WTC11 (cell line): Measurements from ENCODE around the gene PSMC4. TPM values are rescaled to one million over a fixed set of nuclear protein-coding genes. Genes with fewer than 3 reads are reported as not detected.

Experiments
- ATAC-seq: fragments of 200-7000 bp; cut with Tn5 transposase; 2 replicates; pipeline ENCODE4 v1.10.0; 2021; ENCODE audit warnings: mild to moderate bottlenecking, moderate library complexity
- CTCF ChIA-PET: fragments of 300-600 bp; sonication (Branson Sonifier 250); formaldehyde crosslinking; loops from one replicate; lab custom pipeline; 2021; ENCODE audit warnings: antibody characterized with exemption; lab: Charles Lee
- POLR2A ChIA-PET: fragments of 350-600 bp; sonication (Branson Sonifier 250); formaldehyde crosslinking; loops from one replicate; lab custom pipeline; 2021; ENCODE audit warnings: antibody characterized with exemption; lab: Charles Lee
- DNase-seq: peaks from one replicate; pipeline ENCODE4 v3.0.0; 2021; ENCODE audit warnings: low spot score
- H3K27ac Mint-ChIP-seq: 2 replicates; pipeline ENCODE4 v1.8.0; 2021; ENCODE audit warnings: mixed read lengths
- H3K27me3 Mint-ChIP-seq: 2 replicates; pipeline ENCODE4 v1.8.0; 2021; ENCODE audit warnings: low read depth, mild to moderate bottlenecking, moderate library complexity, mixed read lengths
- H3K36me3 Mint-ChIP-seq: 2 replicates; pipeline ENCODE4 v1.8.0; 2021; ENCODE audit warnings: mixed read lengths
- H3K4me1 Mint-ChIP-seq: 2 replicates; pipeline ENCODE4 v1.8.0; 2022; ENCODE audit warnings: mixed read lengths
- H3K4me3 Mint-ChIP-seq: 2 replicates; pipeline ENCODE4 v1.8.0; 2021; ENCODE audit warnings: mild to moderate bottlenecking, moderate library complexity, mixed read lengths
- H3K9me3 Mint-ChIP-seq: 2 replicates; pipeline ENCODE4 v1.8.0; 2021; ENCODE audit warnings: mixed read lengths
- E2F4 ChIP-seq: sonication (generic); formaldehyde crosslinking; IDR thresholded peaks from 2 replicates; pipeline ENCODE4 v1.8.1; 2022; ENCODE audit warnings: low read depth, mild to moderate bottlenecking, moderate library complexity, missing genetic modification reagents, borderline replicate concordance
- ELF4 ChIP-seq: sonication (generic); formaldehyde crosslinking; IDR thresholded peaks from 2 replicates; pipeline ENCODE4 v1.8.1; 2022; ENCODE audit warnings: low read depth, mild to moderate bottlenecking, moderate library complexity, missing genetic modification reagents
- ESRRA ChIP-seq: sonication (generic); formaldehyde crosslinking; IDR thresholded peaks from 2 replicates; pipeline ENCODE4 v1.8.1; 2022; ENCODE audit warnings: mild to moderate bottlenecking, missing genetic modification reagents, borderline replicate concordance
- ETV6 ChIP-seq: sonication (generic); formaldehyde crosslinking; IDR thresholded peaks from 2 replicates; pipeline ENCODE4 v1.8.1; 2022; ENCODE audit warnings: mild to moderate bottlenecking, missing genetic modification reagents
- FOXK1 ChIP-seq: sonication (generic); formaldehyde crosslinking; IDR thresholded peaks from 2 replicates; pipeline ENCODE4 v1.8.0; 2022; ENCODE audit warnings: mild to moderate bottlenecking, moderate library complexity, missing genetic modification reagents
- FOXP1 ChIP-seq: sonication (generic); formaldehyde crosslinking; IDR thresholded peaks from 2 replicates; pipeline ENCODE4 v1.8.0; 2022; ENCODE audit warnings: missing genetic modification reagents, mild to moderate bottlenecking, moderate library complexity, borderline replicate concordance
- FOXP4 ChIP-seq: sonication (generic); formaldehyde crosslinking; IDR thresholded peaks from 2 replicates; pipeline ENCODE4 v1.8.0; 2022; ENCODE audit warnings: mild to moderate bottlenecking, missing genetic modification reagents
- GTF2I ChIP-seq: fragments of 250-450 bp; sonication (Bioruptor Pico); conservative IDR thresholded peaks from 2 replicates; pipeline ENCODE4 v1.4.0; 2021; ENCODE audit warnings: mild to moderate bottlenecking
- HMGXB4 ChIP-seq: sonication (generic); formaldehyde crosslinking; IDR thresholded peaks from 2 replicates; pipeline ENCODE4 v1.8.1; 2023; ENCODE audit warnings: mild to moderate bottlenecking, moderate library complexity, missing genetic modification reagents
- IRF1 ChIP-seq: sonication (generic); formaldehyde crosslinking; IDR thresholded peaks from 2 replicates; pipeline ENCODE4 v1.8.0; 2023; ENCODE audit warnings: missing genetic modification reagents
- JAZF1 ChIP-seq: fragments of 250-450 bp; sonication (Bioruptor Pico); IDR thresholded peaks from 2 replicates; pipeline ENCODE4 v1.9.0; 2021; ENCODE audit warnings: moderate library complexity, mild to moderate bottlenecking, inconsistent platforms
- NR3C1 ChIP-seq: sonication (generic); formaldehyde crosslinking; conservative IDR thresholded peaks from 2 replicates; pipeline ENCODE4 v1.8.1; 2023; ENCODE audit warnings: low read depth, mild to moderate bottlenecking, missing genetic modification reagents
- ZNF263 ChIP-seq: sonication (generic); formaldehyde crosslinking; IDR thresholded peaks from 2 replicates; pipeline ENCODE4 v1.8.1; 2022; ENCODE audit warnings: low read depth, mild to moderate bottlenecking, moderate library complexity, missing genetic modification reagents
- total RNA-seq: library from RNA; stranded (reverse); gene quantifications from 3 replicates; pipeline ENCODE4 v1.2.3, GENCODE V29; 2021
- TF ChIP-seq, protein P1 (sequence below): sonication (generic); formaldehyde crosslinking; IDR thresholded peaks from 2 replicates; pipeline ENCODE4 v1.8.0; 2023; ENCODE audit warnings: mild to moderate bottlenecking, missing genetic modification reagents
- TF ChIP-seq, protein P2 (sequence below): sonication (generic); formaldehyde crosslinking; IDR thresholded peaks from 2 replicates; pipeline ENCODE4 v1.8.0; 2023; ENCODE audit warnings: missing genetic modification reagents, mild to moderate bottlenecking, borderline replicate concordance
- TF ChIP-seq, protein P3 (sequence below): sonication (generic); formaldehyde crosslinking; conservative IDR thresholded peaks from 2 replicates; pipeline ENCODE4 v1.8.1; 2023; ENCODE audit warnings: mild to moderate bottlenecking, low read depth, missing genetic modification reagents, moderate library complexity

PSMC4 gene
- total RNA-seq, 1 experiment from 2014 or later: 105 TPM

DNA sequence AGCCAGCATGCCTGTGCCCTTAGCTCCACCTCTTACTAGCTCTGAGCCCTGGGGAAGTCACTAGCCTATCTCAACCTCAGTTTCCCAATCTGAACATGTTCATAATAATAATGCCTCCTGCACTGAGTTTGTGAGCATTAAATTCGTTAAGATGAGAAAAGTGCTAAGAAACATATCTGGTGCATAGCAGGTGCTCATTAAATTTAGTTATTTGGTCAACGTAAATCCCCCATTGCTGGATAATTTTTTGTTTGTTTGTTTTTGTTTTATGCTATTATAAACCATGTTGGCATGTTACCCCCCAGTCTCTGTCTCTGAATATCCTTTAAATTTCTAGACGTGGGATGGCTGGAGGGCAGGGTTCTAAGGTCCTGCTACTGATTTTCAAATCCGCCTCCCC is 47.1 kb upstream of the PSMC4 start (continued):
- TF ChIP-seq, protein P1, sequence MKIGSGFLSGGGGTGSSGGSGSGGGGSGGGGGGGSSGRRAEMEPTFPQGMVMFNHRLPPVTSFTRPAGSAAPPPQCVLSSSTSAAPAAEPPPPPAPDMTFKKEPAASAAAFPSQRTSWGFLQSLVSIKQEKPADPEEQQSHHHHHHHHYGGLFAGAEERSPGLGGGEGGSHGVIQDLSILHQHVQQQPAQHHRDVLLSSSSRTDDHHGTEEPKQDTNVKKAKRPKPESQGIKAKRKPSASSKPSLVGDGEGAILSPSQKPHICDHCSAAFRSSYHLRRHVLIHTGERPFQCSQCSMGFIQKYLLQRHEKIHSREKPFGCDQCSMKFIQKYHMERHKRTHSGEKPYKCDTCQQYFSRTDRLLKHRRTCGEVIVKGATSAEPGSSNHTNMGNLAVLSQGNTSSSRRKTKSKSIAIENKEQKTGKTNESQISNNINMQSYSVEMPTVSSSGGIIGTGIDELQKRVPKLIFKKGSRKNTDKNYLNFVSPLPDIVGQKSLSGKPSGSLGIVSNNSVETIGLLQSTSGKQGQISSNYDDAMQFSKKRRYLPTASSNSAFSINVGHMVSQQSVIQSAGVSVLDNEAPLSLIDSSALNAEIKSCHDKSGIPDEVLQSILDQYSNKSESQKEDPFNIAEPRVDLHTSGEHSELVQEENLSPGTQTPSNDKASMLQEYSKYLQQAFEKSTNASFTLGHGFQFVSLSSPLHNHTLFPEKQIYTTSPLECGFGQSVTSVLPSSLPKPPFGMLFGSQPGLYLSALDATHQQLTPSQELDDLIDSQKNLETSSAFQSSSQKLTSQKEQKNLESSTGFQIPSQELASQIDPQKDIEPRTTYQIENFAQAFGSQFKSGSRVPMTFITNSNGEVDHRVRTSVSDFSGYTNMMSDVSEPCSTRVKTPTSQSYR (CRISPR knock-in tag): no peak

DNA sequence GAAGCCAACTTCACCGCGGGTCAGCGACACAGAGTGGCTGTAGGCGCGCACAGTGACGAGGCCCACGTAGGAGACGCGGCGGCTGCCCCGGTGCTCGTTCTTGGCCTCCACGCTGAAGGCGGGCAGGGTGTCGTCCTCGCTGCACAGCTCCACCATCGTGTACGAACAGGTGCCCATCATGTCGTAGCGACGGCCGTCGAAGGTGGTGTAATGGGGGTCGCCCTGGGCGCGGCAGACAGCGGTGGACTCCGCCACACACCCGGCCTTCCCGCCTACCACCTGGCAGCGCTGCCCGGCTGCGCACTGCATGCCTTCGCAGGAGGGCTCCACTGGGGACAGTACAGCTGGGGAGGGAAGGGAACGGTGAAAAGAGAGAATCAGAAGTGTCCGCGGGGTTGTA is 46.6 kb upstream of the PSMC4 start:
- POLR2A ChIA-PET: no interaction called here
- no peak overlapping the region for H3K4me3 Mint-ChIP-seq
- H3K9me3 Mint-ChIP-seq: no peaks in the 10 kb centered on the region
- no peak overlapping the region for H3K27ac Mint-ChIP-seq
- CTCF ChIA-PET: interaction anchor here (1.3 kb wide), 1 partner anchor 34 kb away, joined by 3 read pairs; no protein-coding TSS in a partner anchor
- peaks cover 6% of the 10 kb centered on the region for H3K4me1 Mint-ChIP-seq
- no peak for DNase-seq
- ATAC-seq: no peak
- H3K27me3 Mint-ChIP-seq: no peaks in the 10 kb centered on the region
- no peaks in the 10 kb centered on the region for H3K36me3 Mint-ChIP-seq
- TF ChIP-seq ELF4 (CRISPR knock-in tag): no peak
- TF ChIP-seq IRF1 (CRISPR knock-in tag): no peak
- TF ChIP-seq FOXP4 (CRISPR knock-in tag): no peak
- TF ChIP-seq ETV6 (CRISPR knock-in tag): no peak
- TF ChIP-seq ZNF263 (CRISPR knock-in tag): no peak
- TF ChIP-seq, protein P2, sequence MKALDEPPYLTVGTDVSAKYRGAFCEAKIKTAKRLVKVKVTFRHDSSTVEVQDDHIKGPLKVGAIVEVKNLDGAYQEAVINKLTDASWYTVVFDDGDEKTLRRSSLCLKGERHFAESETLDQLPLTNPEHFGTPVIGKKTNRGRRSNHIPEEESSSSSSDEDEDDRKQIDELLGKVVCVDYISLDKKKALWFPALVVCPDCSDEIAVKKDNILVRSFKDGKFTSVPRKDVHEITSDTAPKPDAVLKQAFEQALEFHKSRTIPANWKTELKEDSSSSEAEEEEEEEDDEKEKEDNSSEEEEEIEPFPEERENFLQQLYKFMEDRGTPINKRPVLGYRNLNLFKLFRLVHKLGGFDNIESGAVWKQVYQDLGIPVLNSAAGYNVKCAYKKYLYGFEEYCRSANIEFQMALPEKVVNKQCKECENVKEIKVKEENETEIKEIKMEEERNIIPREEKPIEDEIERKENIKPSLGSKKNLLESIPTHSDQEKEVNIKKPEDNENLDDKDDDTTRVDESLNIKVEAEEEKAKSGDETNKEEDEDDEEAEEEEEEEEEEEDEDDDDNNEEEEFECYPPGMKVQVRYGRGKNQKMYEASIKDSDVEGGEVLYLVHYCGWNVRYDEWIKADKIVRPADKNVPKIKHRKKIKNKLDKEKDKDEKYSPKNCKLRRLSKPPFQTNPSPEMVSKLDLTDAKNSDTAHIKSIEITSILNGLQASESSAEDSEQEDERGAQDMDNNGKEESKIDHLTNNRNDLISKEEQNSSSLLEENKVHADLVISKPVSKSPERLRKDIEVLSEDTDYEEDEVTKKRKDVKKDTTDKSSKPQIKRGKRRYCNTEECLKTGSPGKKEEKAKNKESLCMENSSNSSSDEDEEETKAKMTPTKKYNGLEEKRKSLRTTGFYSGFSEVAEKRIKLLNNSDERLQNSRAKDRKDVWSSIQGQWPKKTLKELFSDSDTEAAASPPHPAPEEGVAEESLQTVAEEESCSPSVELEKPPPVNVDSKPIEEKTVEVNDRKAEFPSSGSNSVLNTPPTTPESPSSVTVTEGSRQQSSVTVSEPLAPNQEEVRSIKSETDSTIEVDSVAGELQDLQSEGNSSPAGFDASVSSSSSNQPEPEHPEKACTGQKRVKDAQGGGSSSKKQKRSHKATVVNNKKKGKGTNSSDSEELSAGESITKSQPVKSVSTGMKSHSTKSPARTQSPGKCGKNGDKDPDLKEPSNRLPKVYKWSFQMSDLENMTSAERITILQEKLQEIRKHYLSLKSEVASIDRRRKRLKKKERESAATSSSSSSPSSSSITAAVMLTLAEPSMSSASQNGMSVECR (CRISPR knock-in tag): no peak
- TF ChIP-seq HMGXB4 (CRISPR knock-in tag): no peak
- TF ChIP-seq ESRRA: no peak
- TF ChIP-seq GTF2I: no peak
- TF ChIP-seq JAZF1 (CRISPR knock-in tag): no peak
- TF ChIP-seq, all 79 proteins: peak for 0

DNA sequence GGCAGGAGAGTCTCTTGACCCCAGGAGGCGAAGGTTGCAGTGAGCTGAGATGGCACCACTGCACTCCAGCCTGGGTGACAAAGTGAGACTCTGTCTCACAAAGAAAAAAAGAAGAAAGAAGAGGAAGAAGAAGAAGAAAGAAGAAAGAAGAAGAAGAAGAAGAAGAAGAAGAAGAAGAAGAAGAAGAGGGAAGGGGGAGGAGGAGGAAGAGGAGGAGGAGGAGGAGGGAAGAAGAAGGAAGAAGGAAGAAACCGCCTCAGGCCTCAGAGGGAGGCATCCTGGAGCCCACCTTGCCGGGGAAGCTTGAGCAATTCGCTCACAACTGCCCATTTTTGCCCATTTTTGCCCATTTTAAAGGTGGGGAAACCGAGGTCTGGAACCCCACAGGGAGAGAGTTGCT is 46.0 kb upstream of the PSMC4 start:
- Mint-ChIP-seq H3K27ac (no peak overlapping the region), H3K4me3 (no peak overlapping the region), H3K27me3 (no peaks in the 10 kb centered on the region), H3K9me3 (no peaks in the 10 kb centered on the region), H3K36me3 (no peaks in the 10 kb centered on the region), H3K4me1 (peaks cover 6% of the 10 kb centered on the region)
- POLR2A ChIA-PET: no interaction called here
- CTCF ChIA-PET: interaction anchor here (0.6 to 1.3 kb wide), 4 partner anchors 33 to 306 kb away, joined by 3 to 5 read pairs (median 4); partner anchors contain the start of genes PSMC4 and TTC9B
- ATAC-seq (no peak), DNase-seq (no peak)
- TF ChIP-seq, protein P3, sequence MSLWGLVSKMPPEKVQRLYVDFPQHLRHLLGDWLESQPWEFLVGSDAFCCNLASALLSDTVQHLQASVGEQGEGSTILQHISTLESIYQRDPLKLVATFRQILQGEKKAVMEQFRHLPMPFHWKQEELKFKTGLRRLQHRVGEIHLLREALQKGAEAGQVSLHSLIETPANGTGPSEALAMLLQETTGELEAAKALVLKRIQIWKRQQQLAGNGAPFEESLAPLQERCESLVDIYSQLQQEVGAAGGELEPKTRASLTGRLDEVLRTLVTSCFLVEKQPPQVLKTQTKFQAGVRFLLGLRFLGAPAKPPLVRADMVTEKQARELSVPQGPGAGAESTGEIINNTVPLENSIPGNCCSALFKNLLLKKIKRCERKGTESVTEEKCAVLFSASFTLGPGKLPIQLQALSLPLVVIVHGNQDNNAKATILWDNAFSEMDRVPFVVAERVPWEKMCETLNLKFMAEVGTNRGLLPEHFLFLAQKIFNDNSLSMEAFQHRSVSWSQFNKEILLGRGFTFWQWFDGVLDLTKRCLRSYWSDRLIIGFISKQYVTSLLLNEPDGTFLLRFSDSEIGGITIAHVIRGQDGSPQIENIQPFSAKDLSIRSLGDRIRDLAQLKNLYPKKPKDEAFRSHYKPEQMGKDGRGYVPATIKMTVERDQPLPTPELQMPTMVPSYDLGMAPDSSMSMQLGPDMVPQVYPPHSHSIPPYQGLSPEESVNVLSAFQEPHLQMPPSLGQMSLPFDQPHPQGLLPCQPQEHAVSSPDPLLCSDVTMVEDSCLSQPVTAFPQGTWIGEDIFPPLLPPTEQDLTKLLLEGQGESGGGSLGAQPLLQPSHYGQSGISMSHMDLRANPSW (CRISPR knock-in tag): no peak
- no peak for TF ChIP-seq FOXK1 (CRISPR knock-in tag)
- TF ChIP-seq NR3C1: no peak
- TF ChIP-seq ELF4 (CRISPR knock-in tag): no peak
- no peak for TF ChIP-seq E2F4 (CRISPR knock-in tag)
- no peak for TF ChIP-seq FOXP1 (CRISPR knock-in tag)
